ENCODE measurements around the gene MYL6B.

The MYL6B gene

DNA sequence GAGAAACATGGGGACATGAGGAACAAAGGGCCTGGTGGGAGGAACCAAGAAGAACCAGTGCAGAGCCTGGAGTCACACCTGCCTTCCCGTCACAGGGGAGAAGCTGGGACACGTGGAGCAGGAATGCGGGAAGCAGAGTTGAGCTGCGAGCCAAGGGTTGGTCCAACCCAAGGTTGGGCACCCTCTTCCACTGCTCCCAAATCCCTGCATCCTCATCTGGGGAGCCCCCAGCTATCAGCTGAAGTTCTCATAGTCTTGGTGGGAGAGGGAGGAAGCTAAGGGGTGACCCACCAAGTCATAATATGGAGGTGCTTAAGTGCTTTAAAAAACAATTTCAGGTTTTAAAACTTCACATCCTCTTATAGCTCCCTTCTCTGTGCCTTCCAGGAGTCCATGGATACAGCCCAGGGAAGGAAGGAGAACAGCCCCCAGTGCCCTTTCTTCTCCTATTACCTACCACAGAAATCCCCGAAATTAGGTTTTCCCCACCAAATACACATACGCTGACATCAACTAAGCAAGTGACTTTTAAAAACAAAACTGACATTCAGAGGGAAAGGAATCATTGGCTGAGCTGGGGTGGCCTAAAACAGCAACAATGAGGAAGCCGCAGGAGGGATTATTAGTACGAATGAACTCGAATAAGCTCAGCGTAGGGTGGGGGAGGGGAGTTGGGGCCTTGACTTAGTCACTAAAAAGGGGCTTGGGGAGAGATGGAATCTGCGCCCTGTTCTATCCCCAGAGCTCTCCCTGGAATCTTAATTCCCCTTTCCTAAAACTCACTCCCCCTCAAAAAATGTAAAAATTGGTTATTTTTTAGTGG lies 10.3 kb downstream of the MYL6B start:
- Histone ChIP-seq H3K4me1 (peaks cover 29% of the 10 kb centered on the region), H4K20me1 (peaks cover 67% of the 10 kb centered on the region), H3K27me3 (no peaks in the 10 kb centered on the region), H3K9me3 (no peaks in the 10 kb centered on the region), H3K9ac (0 out of 2 replicates have a peak overlapping the region, but pooled peaks have one; percentile 1), H3K36me3 (peaks cover 86% of the 10 kb centered on the region), H3K4me2 (no peak overlapping the region), H3K27ac (no peak overlapping the region), H3K4me3 (no peak overlapping the region)
- TF ChIP-seq Cebpa-rat (IDR thresholded peaks at IDR 0.05): no peak

DNA sequence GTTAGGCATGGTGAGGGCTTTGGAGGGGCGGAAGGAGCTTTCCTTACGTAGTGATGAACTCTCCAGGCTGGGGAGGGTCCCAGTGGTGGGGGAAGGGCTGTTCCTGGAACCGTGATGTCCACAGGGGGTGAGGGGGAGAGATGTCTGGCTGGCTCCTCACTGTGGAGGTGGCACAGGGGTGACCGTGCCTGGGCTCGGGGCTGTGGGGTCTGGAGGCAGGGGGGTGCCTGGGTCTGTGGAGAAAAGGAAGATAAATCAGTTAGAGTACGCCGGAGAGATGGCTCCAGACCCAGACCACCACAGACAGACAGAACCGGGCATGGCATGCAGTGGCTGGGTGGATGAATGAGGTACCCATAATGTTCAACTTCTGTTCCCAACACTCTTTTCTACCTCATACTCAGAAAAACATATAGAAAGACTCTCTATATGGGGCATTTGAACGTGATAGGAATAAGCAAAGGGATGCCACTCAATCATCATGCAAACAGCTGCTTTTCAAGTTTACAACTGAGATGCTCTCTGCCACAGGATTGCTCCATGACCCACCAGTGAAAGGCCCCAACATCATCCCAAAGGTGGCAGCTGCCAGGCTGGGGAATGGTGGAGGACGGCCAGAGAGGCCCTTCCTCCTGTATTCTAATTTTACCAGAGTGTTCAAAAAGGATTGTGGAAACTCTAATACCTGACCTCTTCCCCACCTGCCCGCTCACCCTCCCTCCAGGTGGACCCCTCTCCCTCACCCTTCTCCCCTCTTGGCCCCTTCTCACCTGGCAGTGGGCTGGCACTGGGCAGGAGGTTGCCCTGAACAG lies 11.4 kb downstream of the MYL6B start:
- Histone ChIP-seq H3K36me3 (peaks cover 96% of the 10 kb centered on the region), H3K4me3 (no peak overlapping the region), H3K4me1 (peaks cover 29% of the 10 kb centered on the region), H3K27me3 (no peaks in the 10 kb centered on the region), H4K20me1 (peaks cover 64% of the 10 kb centered on the region), H3K4me2 (no peak overlapping the region), H3K9ac (no peak overlapping the region), H3K27ac (no peak overlapping the region), H3K9me3 (no peaks in the 10 kb centered on the region)
- no peak for TF ChIP-seq Cebpa-rat (IDR thresholded peaks at IDR 0.05)

DNA sequence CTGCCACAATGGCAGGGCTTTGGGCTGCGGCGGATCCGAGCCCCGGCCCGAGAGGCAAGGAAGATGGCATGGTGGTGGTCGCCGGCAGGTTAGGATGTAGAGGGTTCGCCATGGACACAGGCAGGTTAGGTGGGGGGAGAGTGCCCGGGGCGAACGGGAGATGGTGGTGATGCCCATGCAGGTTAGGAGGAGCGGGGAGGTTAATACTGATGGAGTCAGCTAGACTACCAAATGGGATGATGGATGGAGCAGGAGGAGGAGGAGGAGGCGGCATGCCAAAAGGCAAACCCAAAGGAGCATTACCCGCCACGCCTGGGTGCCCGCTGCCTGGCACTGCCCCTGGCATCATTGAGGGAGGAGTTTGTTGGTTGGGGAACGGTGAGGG lies 11.9 kb downstream of the MYL6B start:
- H3K27me3 ChIP-seq: no peaks in the 10 kb centered on the region
- H3K4me2 ChIP-seq: no peak overlapping the region
- H3K27ac ChIP-seq: no peak overlapping the region
- peaks cover 26% of the 10 kb centered on the region for H3K4me1 ChIP-seq
- H4K20me1 ChIP-seq: peaks cover 58% of the 10 kb centered on the region
- peaks cover 100% of the 10 kb centered on the region for H3K36me3 ChIP-seq
- TF ChIP-seq Cebpa-rat (IDR thresholded peaks at IDR 0.05): no peak
- H3K4me3 ChIP-seq: no peak overlapping the region
- H3K9ac ChIP-seq: no peak overlapping the region
- no peaks in the 10 kb centered on the region for H3K9me3 ChIP-seq

DNA sequence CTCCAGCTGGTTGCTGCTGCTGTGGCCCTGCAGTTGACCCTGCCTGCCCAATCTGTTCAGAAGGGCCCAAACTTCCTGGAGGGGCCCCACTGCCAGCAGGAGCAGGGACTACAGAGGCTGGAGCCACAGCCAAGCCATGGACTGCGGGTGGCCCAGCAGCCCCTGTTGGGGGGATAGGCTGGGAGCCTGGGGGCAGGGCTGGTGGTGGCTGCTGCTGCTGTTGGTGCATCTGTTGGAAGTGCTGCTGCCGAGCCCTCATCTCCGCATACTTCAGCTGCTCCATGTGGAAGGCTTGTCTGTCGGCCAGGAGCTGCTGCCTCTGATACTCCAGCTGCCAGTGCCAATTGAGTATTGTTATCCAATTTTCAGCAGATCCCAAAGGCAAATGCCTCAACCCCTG lies 13.0 kb downstream of the MYL6B start:
- Histone ChIP-seq H3K4me1 (peaks cover 16% of the 10 kb centered on the region), H3K9me3 (no peaks in the 10 kb centered on the region), H3K9ac (no peak overlapping the region), H3K4me3 (no peak overlapping the region), H3K4me2 (no peak overlapping the region), H3K27ac (no peak overlapping the region), H3K36me3 (peaks cover 100% of the 10 kb centered on the region), H4K20me1 (peaks cover 47% of the 10 kb centered on the region), H3K27me3 (no peaks in the 10 kb centered on the region)
- TF ChIP-seq Cebpa-rat (IDR thresholded peaks at IDR 0.05): no peak

DNA sequence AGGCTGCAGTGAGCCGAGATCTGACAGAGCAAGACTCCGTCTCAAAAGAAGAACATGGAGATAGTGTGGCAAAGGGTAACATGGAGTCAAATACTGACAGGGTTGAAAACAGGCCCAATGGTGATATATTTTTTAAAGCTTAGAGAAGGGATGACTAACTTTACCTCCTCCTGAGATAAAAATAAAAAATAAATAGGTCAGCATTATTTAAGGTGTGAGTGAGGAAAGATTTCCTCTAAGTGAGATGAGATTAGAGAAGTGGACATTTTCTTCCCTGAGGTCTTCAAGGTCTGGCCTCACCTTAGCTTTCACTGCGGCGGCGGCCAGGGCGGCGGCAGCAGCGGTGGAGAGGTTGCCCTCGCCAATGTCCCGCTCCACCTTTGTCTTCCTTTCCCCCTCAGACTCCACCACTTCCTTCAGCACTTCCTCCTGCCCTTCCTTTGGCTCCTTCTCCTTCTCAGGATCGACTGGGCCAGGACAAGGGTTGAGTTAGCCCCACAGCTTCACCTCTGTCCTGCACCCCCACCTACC lies 16.9 kb downstream of the MYL6B start:
- H3K9me3 ChIP-seq: no peaks in the 10 kb centered on the region
- peaks cover 11% of the 10 kb centered on the region for H4K20me1 ChIP-seq
- H3K4me2 ChIP-seq: no peak overlapping the region
- no peak overlapping the region for H3K9ac ChIP-seq
- H3K36me3 ChIP-seq: peaks cover 100% of the 10 kb centered on the region
- H3K27ac ChIP-seq: no peak overlapping the region
- no peak overlapping the region for H3K4me3 ChIP-seq
- no peaks in the 10 kb centered on the region for H3K27me3 ChIP-seq
- no peak for TF ChIP-seq Cebpa-rat (IDR thresholded peaks at IDR 0.05)
- H3K4me1 ChIP-seq: no peaks in the 10 kb centered on the region

DNA sequence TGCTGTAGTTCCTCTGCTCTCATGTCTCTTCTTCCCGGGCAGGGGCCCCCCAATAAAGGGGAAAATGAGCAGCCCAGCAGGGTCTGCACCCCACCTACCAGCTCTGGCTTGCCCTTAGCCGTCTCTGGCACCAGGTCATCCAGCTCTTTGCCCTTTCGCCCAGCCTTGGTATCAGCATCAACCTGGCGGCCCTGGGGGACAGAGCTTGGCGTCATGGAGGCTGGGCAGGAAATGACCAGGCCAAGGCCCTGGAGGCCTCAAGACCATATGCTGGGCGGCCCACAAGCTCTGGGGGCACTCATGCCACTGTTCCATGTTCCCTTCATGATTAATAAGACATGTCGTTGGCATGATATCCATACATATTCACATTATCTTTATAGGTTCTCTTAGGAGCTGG lies 20.5 kb downstream of the MYL6B start:
- Histone ChIP-seq H3K27ac (no peak overlapping the region), H3K4me3 (no peak overlapping the region), H3K9me3 (no peaks in the 10 kb centered on the region), H3K36me3 (peaks cover 100% of the 10 kb centered on the region), H3K4me2 (no peak overlapping the region), H3K27me3 (no peaks in the 10 kb centered on the region), H3K4me1 (no peaks in the 10 kb centered on the region), H3K9ac (no peak overlapping the region), H4K20me1 (no peaks in the 10 kb centered on the region)
- no peak for TF ChIP-seq Cebpa-rat (IDR thresholded peaks at IDR 0.05)

DNA sequence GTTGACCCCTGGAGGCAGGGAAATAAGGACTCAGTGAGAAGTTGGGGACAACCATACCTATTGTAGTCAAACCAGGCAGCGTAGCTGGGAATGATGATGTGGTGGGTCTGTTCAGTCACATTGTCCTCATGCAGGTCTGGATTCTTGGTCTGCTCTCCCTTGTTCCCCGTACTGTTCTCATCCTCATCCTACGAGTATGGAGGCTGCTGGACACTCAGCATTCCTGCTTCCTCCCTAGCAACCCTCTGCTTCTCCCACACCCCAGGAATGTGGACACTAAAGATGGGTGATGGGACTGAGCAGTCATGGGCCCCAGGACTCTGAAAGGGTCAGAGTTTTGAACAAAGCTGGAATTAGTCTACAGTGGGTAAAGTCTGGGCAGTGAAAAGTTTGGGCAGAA lies 26.0 kb downstream of the MYL6B start:
- no peak overlapping the region for H3K9ac ChIP-seq
- no peaks in the 10 kb centered on the region for H4K20me1 ChIP-seq
- TF ChIP-seq Cebpa-rat (IDR thresholded peaks at IDR 0.05): no peak
- no peak overlapping the region for H3K4me3 ChIP-seq
- H3K36me3 ChIP-seq: peaks cover 100% of the 10 kb centered on the region
- no peaks in the 10 kb centered on the region for H3K9me3 ChIP-seq
- H3K27ac ChIP-seq: no peak overlapping the region
- H3K4me2 ChIP-seq: no peak overlapping the region
- H3K4me1 ChIP-seq: no peaks in the 10 kb centered on the region
- H3K27me3 ChIP-seq: no peaks in the 10 kb centered on the region

DNA sequence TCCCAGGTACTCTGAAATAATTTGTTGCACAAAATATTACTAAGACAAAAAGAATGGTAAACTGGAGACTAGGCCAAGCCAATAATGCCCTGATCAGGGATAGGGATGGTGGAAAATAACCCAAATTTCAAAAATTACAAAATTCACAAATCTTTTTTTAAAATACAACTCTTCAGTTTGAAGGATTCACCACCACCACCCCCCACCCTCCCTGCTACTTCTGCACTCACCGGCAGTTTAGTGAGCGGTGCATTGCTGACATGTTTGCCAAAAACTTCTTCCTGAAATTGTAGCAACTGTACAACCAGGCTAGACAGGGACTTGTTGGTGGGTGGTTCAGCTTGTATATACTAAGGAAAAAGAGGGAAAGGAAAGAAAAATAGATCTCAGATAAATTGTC lies 34.6 kb downstream of the MYL6B start:
- H3K36me3 ChIP-seq: peaks cover 56% of the 10 kb centered on the region
- peaks cover 35% of the 10 kb centered on the region for H4K20me1 ChIP-seq
- no peak overlapping the region; the same call in 1 of the 2 replicates for H3K4me3 ChIP-seq
- peak overlapping the region; percentile 25; the same call in 1 of the 2 replicates for H3K27ac ChIP-seq
- H3K27me3 ChIP-seq: no peaks in the 10 kb centered on the region
- no peak for TF ChIP-seq Cebpa-rat (IDR thresholded peaks at IDR 0.05)
- H3K4me2 ChIP-seq: peak overlapping the region; percentile 88
- H3K4me1 ChIP-seq: peaks cover 29% of the 10 kb centered on the region
- H3K9me3 ChIP-seq: no peaks in the 10 kb centered on the region
- peak overlapping the region; percentile 96; the same call in 1 of the 2 replicates for H3K9ac ChIP-seq

DNA sequence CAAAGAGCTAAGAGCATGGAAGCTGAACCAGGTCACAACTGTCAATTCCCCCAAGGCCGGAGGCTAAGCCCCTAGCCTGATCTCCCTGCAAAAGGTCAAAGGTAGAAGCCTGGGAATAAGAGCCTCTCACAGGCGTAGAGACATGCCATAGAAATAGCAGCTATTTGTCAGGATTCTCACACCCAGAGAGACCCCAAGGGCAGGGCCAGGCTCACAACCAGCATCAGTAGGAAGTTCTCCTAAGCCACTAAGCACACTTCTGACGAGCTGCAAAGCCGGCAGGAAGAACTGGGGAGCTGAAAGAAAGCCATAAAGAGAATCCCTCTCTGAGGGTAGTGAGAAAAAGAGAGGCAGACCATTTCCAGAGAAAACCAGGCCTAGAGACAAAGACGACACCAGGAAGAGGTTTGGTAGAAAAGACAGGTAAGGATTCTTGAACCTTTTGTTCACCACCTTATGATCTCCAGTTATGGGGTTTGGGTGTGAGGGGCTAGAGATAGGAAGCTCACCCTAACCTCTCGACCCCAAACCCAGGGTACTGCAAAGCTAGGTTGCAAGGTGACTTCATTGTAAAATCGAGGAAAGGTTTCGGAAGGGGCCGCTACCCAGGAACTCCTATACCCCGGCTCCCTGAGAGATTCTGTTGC lies 35.9 kb downstream of the MYL6B start:
- peak overlapping the region; percentile 88 for H3K4me2 ChIP-seq
- peak overlapping the region; percentile 96 for H3K9ac ChIP-seq
- peaks cover 35% of the 10 kb centered on the region for H4K20me1 ChIP-seq
- no peak for TF ChIP-seq Cebpa-rat (IDR thresholded peaks at IDR 0.05)
- peaks cover 29% of the 10 kb centered on the region for H3K4me1 ChIP-seq
- no peaks in the 10 kb centered on the region for H3K9me3 ChIP-seq
- peak overlapping the region; percentile 90 for H3K4me3 ChIP-seq
- peaks cover 43% of the 10 kb centered on the region for H3K36me3 ChIP-seq
- H3K27me3 ChIP-seq: no peaks in the 10 kb centered on the region
- peak overlapping the region; percentile 89 for H3K27ac ChIP-seq

Measured in BLaER1 (cell line).